Activated CD4-positive, alpha-beta T cell treated with anti-CD3 and anti-CD28 coated beads for 24 hours (primary cell): ENCODE data around the gene CUL2.
"Not testable (repeated sequence)": the region's sequence is repeated elsewhere in the genome, so short reads cannot be mapped to it uniquely, and the experiment has no call there.

ENCODE experiments used
- DNase-seq, 2 donors: peaks; one replicate each; pipeline ENCODE4 v3.0.0-alpha.2; 2020; ENCODE audit warnings: low read depth in 2 of 2

CUL2 gene

GRCh38 chr10:35079763-35080162, 10.4 kb downstream of the CUL2 start:
- DNase-seq: no peak

GRCh38 chr10:35079265-35079664, 10.9 kb downstream of the CUL2 start:
- DNase-seq: no peak

GRCh38 chr10:35075228-35075627, 14.9 kb downstream of the CUL2 start:
- DNase-seq: no peak

- no peak for DNase-seq
Measured at GRCh38 chr10:35074266-35074665, 15.9 kb downstream of the CUL2 start.

- DNase-seq: no peak
Measured at GRCh38 chr10:35070521-35070920, 19.6 kb downstream of the CUL2 start.

- DNase-seq: no peak
Measured at GRCh38 chr10:35063837-35064454, 26.2 kb downstream of the CUL2 start.

- no peak for DNase-seq
Measured at GRCh38 chr10:35059481-35059880, 30.7 kb downstream of the CUL2 start.

- no peak for DNase-seq
Measured at GRCh38 chr10:35058686-35059085, 31.5 kb downstream of the CUL2 start.

GRCh38 chr10:35058134-35058533, 32.0 kb downstream of the CUL2 start:
- no peak for DNase-seq

GRCh38 chr10:35056686-35057085, 33.5 kb downstream of the CUL2 start:
- no peak for DNase-seq

- DNase-seq: no peak
Measured at GRCh38 chr10:35056133-35056532, 34.0 kb downstream of the CUL2 start.

GRCh38 chr10:35050568-35050967, 39.6 kb downstream of the CUL2 start:
- no peak for DNase-seq

GRCh38 chr10:35046074-35046473, 44.1 kb downstream of the CUL2 start:
- no peak for DNase-seq

- DNase-seq: not testable (repeated sequence)
Measured at GRCh38 chr10:35045275-35045674, 44.9 kb downstream of the CUL2 start.

GRCh38 chr10:35043796-35044344, 46.3 kb downstream of the CUL2 start:
- DNase-seq: no peak

- no peak for DNase-seq
Measured at GRCh38 chr10:35042783-35043182, 47.4 kb downstream of the CUL2 start.

GRCh38 chr10:35041502-35041879, 48.6 kb downstream of the CUL2 start:
- no peak for DNase-seq

- no peak for DNase-seq
Measured at GRCh38 chr10:35040760-35041501, 49.2 kb downstream of the CUL2 start.

- no peak for DNase-seq
Measured at GRCh38 chr10:35037104-35037503, 53.0 kb downstream of the CUL2 start.

GRCh38 chr10:35035606-35036005, 54.5 kb downstream of the CUL2 start:
- no peak for DNase-seq

- DNase-seq: no peak
Measured at GRCh38 chr10:35027567-35027966, 62.6 kb downstream of the CUL2 start.

GRCh38 chr10:35025916-35026315, 64.2 kb downstream of the CUL2 start:
- DNase-seq: no peak

GRCh38 chr10:35020481-35020880, 69.7 kb downstream of the CUL2 start:
- no peak for DNase-seq
